Measurements from ENCODE around the gene MRPL43. TPM values are rescaled to one million over a fixed set of nuclear protein-coding genes. Genes with fewer than 3 reads are reported as not detected.

Gene MRPL43
- total and polyA plus RNA-seq, 9 of the 15 experiments (the other 6 are each of a cell fraction or from before 2014, with no cell fraction given): 15.1 to 63.7 (median 37.2) TPM

DNA sequence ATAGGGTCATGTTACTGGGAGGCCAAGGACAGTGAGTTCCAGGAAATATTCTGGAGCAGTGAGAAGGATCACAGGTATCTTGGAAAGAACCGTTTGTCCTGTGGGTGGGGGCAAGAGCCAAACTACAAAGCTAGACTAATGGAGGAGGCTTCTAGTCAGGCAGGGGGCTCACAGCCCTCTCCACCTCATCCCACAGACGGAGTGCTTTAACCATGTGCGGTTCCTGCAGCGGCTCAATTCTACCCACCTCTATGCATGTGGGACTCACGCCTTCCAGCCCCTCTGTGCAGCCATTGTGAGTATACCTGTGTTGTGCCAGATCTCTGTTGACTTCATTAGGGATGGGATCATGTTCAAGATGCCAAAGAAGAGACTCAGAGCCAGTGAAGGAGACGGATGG is 9.9 kb downstream of the MRPL43 start:
- WGBS (ENCODE audit: insufficient coverage, low coverage, missing lambda C conversion rate): 71% methylated on average over 5 of the region's 6 CpGs
- intact Hi-C loops (cut with micrococcal nuclease): no loop called here
- H3K36me3 ChIP-seq (ENCODE audit: control insufficient read depth, insufficient read depth, low read length): peaks cover 10% of the 10 kb centered on the region; the same call in 1 of the 3 replicates
- TF ChIP-seq, protein P1, sequence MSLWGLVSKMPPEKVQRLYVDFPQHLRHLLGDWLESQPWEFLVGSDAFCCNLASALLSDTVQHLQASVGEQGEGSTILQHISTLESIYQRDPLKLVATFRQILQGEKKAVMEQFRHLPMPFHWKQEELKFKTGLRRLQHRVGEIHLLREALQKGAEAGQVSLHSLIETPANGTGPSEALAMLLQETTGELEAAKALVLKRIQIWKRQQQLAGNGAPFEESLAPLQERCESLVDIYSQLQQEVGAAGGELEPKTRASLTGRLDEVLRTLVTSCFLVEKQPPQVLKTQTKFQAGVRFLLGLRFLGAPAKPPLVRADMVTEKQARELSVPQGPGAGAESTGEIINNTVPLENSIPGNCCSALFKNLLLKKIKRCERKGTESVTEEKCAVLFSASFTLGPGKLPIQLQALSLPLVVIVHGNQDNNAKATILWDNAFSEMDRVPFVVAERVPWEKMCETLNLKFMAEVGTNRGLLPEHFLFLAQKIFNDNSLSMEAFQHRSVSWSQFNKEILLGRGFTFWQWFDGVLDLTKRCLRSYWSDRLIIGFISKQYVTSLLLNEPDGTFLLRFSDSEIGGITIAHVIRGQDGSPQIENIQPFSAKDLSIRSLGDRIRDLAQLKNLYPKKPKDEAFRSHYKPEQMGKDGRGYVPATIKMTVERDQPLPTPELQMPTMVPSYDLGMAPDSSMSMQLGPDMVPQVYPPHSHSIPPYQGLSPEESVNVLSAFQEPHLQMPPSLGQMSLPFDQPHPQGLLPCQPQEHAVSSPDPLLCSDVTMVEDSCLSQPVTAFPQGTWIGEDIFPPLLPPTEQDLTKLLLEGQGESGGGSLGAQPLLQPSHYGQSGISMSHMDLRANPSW (CRISPR knock-in tag; IDR thresholded peaks at IDR 0.05): no peak
- no peak for TF ChIP-seq GATAD2B (IDR thresholded peaks at IDR 0.05; ENCODE audit: borderline replicate concordance)
- TF ChIP-seq NFE2 (IDR thresholded peaks at IDR 0.05; ENCODE audit: low read depth): no peak
- TF ChIP-seq, protein P2, sequence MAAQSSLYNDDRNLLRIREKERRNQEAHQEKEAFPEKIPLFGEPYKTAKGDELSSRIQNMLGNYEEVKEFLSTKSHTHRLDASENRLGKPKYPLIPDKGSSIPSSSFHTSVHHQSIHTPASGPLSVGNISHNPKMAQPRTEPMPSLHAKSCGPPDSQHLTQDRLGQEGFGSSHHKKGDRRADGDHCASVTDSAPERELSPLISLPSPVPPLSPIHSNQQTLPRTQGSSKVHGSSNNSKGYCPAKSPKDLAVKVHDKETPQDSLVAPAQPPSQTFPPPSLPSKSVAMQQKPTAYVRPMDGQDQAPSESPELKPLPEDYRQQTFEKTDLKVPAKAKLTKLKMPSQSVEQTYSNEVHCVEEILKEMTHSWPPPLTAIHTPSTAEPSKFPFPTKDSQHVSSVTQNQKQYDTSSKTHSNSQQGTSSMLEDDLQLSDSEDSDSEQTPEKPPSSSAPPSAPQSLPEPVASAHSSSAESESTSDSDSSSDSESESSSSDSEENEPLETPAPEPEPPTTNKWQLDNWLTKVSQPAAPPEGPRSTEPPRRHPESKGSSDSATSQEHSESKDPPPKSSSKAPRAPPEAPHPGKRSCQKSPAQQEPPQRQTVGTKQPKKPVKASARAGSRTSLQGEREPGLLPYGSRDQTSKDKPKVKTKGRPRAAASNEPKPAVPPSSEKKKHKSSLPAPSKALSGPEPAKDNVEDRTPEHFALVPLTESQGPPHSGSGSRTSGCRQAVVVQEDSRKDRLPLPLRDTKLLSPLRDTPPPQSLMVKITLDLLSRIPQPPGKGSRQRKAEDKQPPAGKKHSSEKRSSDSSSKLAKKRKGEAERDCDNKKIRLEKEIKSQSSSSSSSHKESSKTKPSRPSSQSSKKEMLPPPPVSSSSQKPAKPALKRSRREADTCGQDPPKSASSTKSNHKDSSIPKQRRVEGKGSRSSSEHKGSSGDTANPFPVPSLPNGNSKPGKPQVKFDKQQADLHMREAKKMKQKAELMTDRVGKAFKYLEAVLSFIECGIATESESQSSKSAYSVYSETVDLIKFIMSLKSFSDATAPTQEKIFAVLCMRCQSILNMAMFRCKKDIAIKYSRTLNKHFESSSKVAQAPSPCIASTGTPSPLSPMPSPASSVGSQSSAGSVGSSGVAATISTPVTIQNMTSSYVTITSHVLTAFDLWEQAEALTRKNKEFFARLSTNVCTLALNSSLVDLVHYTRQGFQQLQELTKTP (IDR thresholded peaks at IDR 0.05; ENCODE audit: low read depth in 1 of 2, partially characterized antibody in 2 of 2): no peak
- no peak for TF ChIP-seq ZFP1 (CRISPR knock-in tag; IDR thresholded peaks at IDR 0.05)
- TF ChIP-seq DPF2 (IDR thresholded peaks at IDR 0.05): no peak
- TF ChIP-seq EWSR1 (IDR thresholded peaks at IDR 0.05; ENCODE audit: borderline replicate concordance, low read depth, partially characterized antibody): no peak
- TF ChIP-seq CTBP1 (IDR thresholded peaks at IDR 0.05; ENCODE audit: borderline replicate concordance): no peak
- TF ChIP-seq BCOR (IDR thresholded peaks at IDR 0.05): no peak
- TF ChIP-seq, protein P3, sequence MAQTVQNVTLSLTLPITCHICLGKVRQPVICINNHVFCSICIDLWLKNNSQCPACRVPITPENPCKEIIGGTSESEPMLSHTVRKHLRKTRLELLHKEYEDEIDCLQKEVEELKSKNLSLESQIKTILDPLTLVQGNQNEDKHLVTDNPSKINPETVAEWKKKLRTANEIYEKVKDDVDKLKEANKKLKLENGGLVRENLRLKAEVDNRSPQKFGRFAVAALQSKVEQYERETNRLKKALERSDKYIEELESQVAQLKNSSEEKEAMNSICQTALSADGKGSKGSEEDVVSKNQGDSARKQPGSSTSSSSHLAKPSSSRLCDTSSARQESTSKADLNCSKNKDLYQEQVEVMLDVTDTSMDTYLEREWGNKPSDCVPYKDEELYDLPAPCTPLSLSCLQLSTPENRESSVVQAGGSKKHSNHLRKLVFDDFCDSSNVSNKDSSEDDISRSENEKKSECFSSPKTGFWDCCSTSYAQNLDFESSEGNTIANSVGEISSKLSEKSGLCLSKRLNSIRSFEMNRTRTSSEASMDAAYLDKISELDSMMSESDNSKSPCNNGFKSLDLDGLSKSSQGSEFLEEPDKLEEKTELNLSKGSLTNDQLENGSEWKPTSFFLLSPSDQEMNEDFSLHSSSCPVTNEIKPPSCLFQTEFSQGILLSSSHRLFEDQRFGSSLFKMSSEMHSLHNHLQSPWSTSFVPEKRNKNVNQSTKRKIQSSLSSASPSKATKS (CRISPR knock-in tag; IDR thresholded peaks at IDR 0.05): no peak

More for the DNA sequence above, 9.9 kb downstream of the MRPL43 start:
- Histone ChIP-seq H3K4me1 (replicated peaks in 1 of 2; ENCODE audit: control insufficient read depth in 2 of 2, insufficient read depth in 2 of 2, low read length in 2 of 2) (peaks cover 0 to 4% of the 10 kb centered on the region in 2 experiments; a peak in 2 of 5 replicates), H3K27me3 (ENCODE audit: control insufficient read depth in 2 of 2, insufficient read depth in 2 of 2, low read length in 2 of 2) (no peaks in the 10 kb centered on the region), H2AFZ (ENCODE audit: low read depth, low read length) (no peak overlapping the region), H3K9me3 (replicated peaks; ENCODE audit: control insufficient read depth, insufficient read depth, low read depth, low read length) (no peaks in the 10 kb centered on the region), H3K79me2 (ENCODE audit: control insufficient read depth, insufficient read depth, low read length) (no peaks in the 10 kb centered on the region), H4K20me1 (replicated peaks; ENCODE audit: control insufficient read depth, insufficient read depth, low read length) (no peaks in the 10 kb centered on the region; the same call in 1 of the 2 replicates), H3K27ac (ENCODE audit: extremely low read depth, low read depth, low read length) (no peak overlapping the region), H3K4me2 (ENCODE audit: insufficient read depth, low read length) (no peak overlapping the region), H3K9me1 (ENCODE audit: control insufficient read depth, insufficient read depth, low read length) (no peaks in the 10 kb centered on the region), H3K4me3 (no peak overlapping the region), H3K9ac (ENCODE audit: insufficient read depth in 1 of 2, low read depth in 2 of 2, low read length in 2 of 2) (no peak overlapping the region)
- FAIRE-seq (no peak), DNase-seq (ENCODE audit: extremely low read depth in 1 of 4, low spot score in 3 of 4) (no peak), ATAC-seq (no peak)
- ChIA-PET CTCF (ENCODE audit: low intra/inter-chr PET ratio) (no interaction called here), POLR2A (interaction anchor here (0.6 kb wide), 1 partner anchor 33 kb away, joined by 3 read pairs; no protein-coding TSS in a partner anchor)
- in situ Hi-C loops (cut with MboI): loop anchor here (25.0 kb wide), 1 partner anchor 1060 kb away; no protein-coding TSS in a partner anchor
- BruUV-seq (replicated peaks): no TSS peak
